ENCODE data around the gene APOH.

The APOH gene

DNA sequence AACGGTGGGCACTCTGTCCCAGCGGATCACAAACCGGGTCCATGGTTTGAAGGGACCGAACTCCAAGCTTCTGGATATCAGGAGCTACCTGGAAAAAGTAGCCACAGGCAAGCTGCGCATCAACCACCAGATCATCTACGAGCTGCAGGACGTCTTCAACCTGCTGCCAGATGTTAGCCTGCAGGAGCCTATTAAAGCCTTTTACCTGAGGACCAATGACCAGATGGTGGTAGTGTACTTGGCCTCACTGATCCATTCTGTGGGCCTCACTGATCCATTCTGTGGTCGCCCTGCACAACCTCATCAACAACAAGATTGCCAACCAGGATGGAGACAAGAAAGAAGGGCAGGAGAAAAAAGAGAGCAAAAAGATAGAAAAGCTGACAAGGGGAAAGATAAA lies 31.0 kb downstream of the APOH start:
- DNase-seq (ENCODE audit: low read depth in 1 of 2, low spot score in 1 of 2): no peak

DNA sequence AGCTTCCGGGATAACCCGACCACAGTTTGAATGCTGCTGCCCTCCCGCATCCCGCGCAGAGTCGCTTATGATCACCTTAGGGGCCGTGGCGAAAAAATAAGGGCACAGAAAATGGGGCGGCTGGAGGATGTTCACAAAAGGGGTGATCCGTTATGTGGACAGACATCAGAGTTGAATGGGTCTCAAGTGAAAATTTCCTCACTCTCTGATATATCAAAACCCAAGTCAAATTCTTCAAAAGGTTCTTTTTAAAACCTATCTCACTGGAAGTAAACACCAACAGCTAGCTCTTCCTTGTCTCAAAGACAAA lies 36.9 kb downstream of the APOH start:
- DNase-seq (ENCODE audit: low read depth in 1 of 2, low spot score in 1 of 2): no peak

DNA sequence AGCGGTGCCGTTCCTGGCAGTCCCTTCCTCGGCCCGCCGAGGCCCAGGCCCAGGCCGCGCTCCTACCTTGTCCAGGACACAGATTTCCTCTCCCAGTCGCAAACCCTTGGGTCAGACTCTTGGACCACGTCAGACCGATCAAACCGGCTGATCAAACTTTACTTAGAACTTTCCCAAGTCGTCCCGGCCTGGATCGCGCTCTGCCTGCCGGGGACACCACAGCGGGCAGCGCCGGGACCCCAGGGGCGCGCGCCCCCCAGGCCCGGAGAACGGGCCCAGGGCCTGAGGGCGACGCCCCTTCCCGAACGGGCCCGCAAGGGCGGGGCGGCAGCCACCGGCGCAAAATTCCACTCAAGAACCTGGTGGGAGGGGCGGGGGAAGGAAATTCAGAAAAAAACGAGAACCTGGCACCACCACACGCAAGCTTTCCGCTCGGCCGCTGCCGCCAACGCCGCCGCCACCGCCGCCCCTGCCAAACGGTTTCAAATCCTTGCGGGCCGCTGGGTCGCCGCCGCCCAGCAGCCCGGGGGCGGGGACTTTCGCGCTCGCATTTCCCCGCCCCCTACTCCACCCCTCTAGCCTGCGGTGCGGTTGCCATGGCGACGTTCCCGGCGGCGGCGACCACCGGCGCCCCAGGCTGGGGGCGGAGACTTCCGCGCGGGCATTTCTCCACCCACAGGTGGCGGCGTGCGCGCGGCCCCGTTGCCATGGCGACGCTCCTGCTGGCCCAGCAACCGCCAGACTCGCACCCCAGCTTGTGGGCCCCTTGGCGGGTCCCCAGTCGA lies 37.4 kb downstream of the APOH start, which contains the start of gene CEP112:
Gene CEP112, minus strand, starts transcription at position 541 of the 785 bp plus-strand sequence.
- DNase-seq (ENCODE audit: low read depth in 1 of 2, low spot score in 1 of 2): peak; percentile 74 to 81

DNA sequence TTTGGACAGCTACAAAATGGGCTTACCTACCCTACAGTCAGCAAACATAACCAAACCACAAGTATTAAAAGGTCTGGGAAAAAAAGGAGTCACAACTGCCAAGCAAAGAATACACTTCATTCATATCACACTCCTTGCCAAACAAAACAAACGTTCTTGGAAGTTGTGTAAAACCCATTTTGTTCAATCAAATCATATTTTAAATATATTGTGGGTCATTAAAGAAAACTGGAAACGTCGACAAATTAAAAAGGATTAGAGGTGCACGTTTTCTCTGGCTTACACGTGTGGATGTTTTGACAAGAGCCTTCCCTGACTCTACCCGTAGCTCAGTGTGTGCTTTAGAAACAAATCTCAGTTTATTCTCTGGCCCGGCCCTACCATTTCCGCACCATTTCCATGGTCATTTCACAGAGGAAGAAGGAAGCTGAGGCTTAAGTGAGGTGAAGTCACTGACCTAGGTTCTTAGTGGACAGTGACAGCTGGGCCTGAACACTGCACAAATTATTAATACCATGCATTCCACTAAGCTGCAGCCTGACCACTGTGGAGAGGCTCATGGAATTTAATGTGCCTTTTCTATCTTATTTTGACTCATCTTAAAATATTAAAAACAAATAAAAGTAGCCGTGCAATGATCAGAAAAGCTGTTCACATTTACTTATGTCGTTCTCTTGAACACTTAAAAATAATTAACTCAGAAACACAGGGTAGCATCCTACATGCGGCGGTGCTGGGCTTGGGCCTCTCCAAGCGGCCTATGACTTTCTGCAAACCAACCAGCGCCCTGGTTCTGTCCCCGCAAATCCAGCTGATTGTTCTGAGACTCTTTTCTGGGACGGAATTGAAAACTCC lies 38.2 kb downstream of the APOH start:
- DNase-seq (ENCODE audit: low read depth in 1 of 2, low spot score in 1 of 2): no peak

DNA sequence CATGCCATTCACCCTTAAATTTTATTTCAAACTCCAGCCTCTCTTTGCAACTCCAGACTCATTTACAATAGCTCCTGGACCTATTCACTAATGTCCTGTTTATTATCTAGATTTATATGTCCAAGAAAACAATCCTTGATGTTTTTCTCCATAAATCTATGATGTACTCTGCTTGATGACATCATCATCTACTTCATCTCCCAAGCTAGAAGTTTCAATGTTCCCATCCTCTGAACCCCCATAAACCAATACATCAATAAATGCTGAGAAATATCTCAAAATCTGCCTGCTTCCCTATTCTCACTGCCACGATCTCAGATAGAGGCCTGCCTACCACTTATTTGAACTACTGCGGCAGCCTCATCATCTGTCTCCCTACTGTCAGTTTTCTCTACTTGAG lies 41.5 kb downstream of the APOH start:
- no peak for DNase-seq (ENCODE audit: low read depth in 1 of 2, low spot score in 1 of 2)

DNA sequence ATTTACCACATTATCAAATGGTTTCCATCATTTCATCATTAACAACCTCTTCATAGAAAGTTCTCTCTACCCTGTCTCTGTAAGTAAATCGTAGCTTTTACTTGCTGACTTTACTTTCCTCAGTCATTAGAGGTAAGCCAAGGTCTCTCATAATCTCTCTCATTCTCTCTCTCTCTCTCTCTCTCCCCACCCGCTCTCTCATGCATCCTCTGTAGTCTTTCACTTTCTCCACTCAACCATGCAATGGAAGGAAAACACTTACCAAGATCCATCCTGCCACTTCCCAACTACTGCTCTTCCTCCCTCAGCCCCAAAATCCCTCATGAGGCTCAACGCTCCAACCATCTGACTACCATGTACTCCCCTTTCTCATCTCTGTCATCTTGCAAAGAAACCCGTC lies 43.4 kb downstream of the APOH start:
- DNase-seq (ENCODE audit: low read depth in 1 of 2, low spot score in 1 of 2): no peak

DNA sequence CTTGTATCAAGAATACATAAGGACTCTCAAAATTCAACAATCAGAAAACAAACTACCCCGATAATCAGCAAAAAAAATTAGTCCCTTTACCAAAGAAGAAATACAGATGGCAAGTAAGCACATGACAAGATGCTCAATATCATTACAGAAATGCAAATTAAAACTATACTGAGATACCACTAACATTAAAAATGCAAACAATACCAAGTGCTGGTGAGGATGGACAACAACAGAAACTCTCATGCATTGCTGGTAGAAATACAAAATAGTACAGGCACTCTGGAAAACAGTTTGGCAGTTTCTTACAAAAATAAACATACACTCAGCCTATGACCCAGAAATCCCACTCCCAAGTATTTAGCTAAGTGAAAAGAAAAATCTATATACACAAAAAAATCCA lies 44.8 kb downstream of the APOH start:
- DNase-seq (ENCODE audit: low read depth in 1 of 2, low spot score in 1 of 2): no peak

DNA sequence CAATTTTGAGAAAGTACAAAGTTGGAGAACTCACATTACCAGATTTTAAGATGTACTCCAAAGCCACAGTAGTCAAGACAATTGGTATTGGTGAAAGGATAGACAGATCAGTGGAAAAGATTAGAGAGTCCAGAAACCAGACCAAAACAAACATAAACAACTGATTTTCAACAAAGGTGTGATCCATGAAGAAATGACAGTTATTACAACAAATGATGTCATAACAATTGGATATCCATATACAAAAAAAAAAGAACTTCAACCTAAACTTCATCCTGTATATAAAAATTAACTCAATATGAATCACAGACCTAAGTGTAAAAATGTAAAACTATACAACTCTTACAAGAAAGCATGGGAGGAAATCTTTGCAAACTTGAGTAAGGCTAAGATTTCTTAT lies 45.7 kb downstream of the APOH start:
- DNase-seq (ENCODE audit: low read depth in 1 of 2, low spot score in 1 of 2): no peak

DNA sequence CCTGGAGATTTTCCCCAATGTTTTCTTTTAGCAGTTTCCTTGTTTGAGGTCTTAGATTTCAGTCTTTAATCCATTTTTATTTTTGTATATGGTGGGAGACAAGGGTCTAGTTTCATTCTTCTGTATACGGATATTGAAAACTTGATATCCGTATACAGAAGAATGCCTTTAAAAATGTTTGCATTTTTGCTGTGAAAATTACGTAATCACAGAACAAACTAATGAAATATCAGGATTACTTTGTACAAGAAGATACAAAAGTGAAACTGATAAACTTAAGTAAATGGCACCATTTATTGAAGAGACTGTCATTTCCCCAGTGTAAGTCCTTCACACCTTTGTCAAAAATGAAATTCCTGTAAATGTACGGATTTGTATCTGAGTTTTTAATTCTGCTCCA lies 50.6 kb downstream of the APOH start:
- DNase-seq (ENCODE audit: low read depth in 1 of 2, low spot score in 1 of 2): no peak

DNA sequence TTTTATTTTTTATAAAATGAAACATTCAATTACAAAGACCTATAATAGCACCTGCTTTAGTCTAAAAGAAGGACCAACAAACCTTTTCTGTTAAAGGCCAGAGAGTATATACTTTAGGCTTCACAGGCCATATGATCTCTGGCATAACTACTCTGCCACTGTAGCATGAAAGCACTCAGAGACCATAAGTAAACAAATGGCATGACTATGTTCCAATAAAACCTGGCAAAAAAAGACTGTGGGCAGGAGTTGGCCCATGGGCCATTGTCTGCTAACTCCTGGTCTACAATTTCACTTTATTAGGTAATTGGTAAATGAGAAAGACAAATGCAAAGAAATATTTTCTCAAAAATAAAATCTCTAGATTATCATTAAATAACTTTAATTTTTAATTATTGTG lies 52.2 kb downstream of the APOH start:
- DNase-seq (ENCODE audit: low read depth in 1 of 2, low spot score in 1 of 2): no peak

DNA sequence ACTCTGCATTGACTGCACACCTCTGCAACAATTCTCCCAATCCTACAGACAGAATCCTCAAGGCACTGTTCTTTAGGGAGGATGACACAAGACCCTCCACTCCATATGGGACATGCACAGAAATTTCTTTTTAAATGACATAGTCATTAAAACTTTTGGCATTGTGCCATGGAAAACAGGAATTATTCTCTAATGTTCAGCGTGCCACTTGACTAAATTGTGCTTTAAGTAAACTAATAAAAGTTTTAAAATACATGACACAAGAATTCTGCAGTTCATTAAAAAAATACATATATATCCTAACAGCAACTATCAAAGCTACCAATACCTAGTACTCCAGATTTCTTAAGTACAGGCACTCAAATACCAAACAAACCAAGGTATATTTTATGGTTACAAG lies 53.3 kb downstream of the APOH start:
- no peak for DNase-seq (ENCODE audit: low read depth in 1 of 2, low spot score in 1 of 2)

DNA sequence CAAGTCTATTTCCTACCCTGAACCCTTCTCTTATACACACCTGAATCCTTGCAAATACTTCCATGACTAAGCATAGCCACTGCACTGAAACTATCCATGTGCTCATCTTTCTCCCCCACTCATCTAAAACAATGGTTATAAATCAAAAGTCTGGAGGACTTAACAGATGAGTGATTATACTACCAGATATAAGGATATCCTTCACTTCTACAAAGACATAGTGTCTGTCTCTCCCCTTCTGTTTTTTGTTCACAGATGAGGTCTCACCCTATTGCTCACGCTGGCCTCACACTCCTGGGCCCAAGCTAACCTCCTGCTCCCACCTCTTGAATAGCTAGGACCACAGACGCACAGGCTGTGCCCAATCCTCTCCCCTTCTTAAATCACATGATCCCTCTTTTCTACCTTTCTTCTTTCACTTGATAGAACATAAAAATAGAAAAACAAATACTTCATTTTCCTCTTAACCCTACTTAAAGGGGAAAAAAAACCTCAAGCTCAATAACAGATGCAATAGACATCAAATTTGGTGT lies 56.5 kb downstream of the APOH start:
- DNase-seq (ENCODE audit: low read depth in 1 of 2, low spot score in 1 of 2): no peak

DNA sequence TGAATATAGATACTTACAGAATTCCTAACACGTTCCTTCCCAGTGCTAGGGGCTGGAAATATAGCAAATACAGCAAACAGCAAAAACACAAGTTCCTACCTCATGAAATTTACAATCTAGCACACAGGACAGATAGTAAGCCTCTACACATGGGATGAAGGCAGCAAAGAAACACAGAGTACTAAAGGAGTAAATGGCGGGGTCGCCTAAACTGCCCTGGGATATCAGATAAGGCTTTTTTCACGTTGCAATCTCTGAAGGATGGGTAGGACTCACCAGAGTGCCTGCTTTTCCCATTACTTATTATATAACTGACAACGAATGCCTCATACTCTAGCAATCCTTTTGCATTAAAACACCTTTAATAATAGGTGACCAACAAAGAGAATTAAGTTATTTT lies 57.1 kb downstream of the APOH start:
- no peak for DNase-seq (ENCODE audit: low read depth in 1 of 2, low spot score in 1 of 2)

DNA sequence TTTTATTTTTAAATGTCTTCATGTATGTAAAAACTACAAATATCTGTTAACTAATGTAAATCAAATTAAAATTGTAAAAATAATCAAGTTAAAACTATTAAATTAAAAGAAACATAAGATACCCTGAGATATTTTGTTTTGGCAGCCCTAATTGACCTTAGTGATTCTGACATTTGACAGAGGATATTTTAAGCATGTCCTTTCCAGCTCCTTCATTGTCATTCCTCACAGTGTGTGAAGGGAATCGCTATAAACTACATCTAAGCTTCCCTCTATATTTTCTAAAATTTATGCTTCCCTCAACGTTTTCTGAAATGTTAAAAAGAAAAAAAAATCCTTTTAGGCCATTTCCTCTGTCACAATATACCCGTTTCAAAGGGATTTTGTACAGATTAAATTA lies 57.5 kb downstream of the APOH start:
- no peak for DNase-seq (ENCODE audit: low read depth in 1 of 2, low spot score in 1 of 2)

DNA sequence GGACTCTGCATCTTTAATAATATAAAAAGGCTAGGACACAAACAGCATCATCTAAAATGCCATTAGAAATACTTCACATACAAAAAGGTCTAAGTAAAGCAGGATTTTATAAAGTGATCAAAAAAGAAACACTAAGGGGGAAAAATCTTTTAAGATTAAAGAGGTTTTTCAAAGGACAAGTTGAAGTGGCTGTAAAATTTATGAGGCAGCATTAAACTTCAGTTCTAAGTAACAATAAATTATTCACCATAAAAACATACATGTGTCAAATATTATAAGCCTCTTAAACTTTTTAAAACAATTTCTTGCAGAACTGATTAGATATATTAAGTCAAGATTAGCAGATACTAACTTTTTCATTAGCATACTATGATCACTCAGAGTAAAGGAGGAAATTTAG lies 58.0 kb downstream of the APOH start:
- no peak for DNase-seq (ENCODE audit: low read depth in 1 of 2, low spot score in 1 of 2)

DNA sequence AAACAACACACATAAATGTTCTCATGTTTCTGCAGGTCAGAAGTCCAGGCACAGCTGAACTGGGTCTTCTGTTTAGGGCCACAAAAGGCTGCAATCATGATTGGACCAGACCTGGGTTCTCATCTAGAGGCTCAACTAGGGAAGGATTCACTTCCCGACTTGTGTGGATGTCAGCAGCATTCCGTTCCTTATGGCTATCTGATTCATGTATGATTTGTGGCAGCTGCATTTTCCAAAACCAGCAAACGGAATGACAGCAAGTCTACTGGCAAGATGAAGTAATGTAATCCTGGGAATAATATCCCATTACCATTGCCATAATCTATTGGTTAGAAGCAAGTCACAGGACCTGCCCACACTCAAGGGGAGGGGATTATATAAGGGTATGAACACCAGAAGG lies 59.4 kb downstream of the APOH start:
- no peak for DNase-seq (ENCODE audit: low read depth in 1 of 2, low spot score in 1 of 2)

DNA sequence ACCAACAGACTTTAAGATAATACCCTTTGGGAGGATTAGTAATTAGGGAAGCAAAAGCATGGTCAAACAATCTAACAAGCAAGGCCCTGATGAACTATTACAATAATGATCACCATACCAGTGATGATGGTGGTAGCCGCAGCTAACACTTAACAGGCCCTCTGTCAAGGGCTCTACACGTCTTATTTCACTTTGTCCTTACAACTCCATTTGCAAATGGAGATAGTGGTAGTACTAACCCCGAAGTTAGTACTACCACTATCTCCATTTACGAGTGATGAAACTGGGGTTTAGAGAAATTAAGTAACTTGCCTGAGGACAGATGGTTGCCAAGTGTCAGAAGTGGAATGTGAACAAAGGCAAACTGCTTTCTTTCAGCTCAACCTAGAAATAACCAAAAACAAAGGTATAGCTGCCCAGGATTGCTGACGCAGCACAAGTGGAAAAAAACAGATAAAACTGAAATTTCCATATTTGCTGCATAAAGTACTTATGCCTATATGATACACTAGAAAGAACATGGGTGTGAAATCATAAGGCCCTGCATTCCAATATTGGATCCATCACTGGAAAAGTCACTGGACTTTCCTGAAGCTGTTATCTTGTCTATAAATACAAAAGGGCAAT lies 61.9 kb downstream of the APOH start:
- no peak for DNase-seq (ENCODE audit: low read depth in 1 of 2, low spot score in 1 of 2)

DNA sequence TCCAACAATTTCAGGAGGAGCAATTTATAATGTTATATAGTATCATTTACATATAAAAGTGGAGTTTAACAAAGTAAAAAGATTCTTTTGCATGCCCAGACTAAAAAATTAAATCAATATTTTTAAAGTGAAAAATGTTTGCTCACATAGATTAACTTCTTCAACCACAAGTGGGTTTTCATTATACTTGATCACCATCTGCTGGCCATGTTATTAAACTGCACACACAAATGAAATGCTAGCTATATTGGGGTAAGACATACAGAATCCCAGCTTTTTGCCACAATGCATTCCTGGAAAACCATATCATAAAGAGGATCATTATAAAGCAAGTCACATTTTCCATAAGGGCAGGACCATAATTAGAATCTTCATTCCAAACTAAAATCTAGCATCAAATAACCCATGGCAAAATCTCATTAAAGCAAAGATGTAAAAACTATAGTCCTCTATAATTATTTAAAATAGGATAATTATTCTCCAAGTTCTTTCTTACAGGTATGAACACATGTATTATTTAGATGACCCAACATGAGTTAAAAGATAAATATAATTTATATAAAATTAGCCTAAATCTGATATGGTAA lies 63.6 kb downstream of the APOH start:
- DNase-seq (ENCODE audit: low read depth in 1 of 2, low spot score in 1 of 2): no peak

Data from stimulated activated CD4-positive, alpha-beta T cell treated with anti-CD3 and anti-CD28 coated beads, Interleukin-15, amount 100 ng/mL, for 1 hour (primary cell).